Astrocyte of the spinal cord (primary cell): ENCODE measurements around the gene LDHB.
A peak's percentile ranks its signal among the peaks of the same experiment; 100 is the strongest.

ENCODE experiments used
- DNase-seq: peaks from one replicate; pipeline ENCODE4 v3.0.0; 2011; ENCODE audit warnings: low read depth, low spot score
- H3K4me3 ChIP-seq: 2 replicates; pipeline ENCODE4 v1.5.1; 2011; ENCODE audit warnings: low read depth, mild to moderate bottlenecking, low read length, moderate library complexity
- in situ Hi-C: cut with HindIII; loops from 2 replicates; pipeline ENCODE4 v1.10.0; 2017; ENCODE audit warnings: low sequenced_read_pairs
- TF ChIP-seq, protein P1 (sequence below): IDR thresholded peaks from 2 replicates; pipeline ENCODE4 v1.5.1; 2012; ENCODE audit warnings: low read depth, mild to moderate bottlenecking, low read length, inconsistent platforms

Gene LDHB

GRCh38 chr12:21657326-21658077 is at the start of gene LDHB:
Gene LDHB (minus strand): TSS chr12:21657842. CDS start chr12:21654671, 3,171 bp downstream.
- H3K4me3 ChIP-seq: peak within 1 kb of the TSS; percentile 85
- in situ Hi-C loops: no loop called here
- DNase-seq: peak; percentile 98
- TF ChIP-seq, protein P1, sequence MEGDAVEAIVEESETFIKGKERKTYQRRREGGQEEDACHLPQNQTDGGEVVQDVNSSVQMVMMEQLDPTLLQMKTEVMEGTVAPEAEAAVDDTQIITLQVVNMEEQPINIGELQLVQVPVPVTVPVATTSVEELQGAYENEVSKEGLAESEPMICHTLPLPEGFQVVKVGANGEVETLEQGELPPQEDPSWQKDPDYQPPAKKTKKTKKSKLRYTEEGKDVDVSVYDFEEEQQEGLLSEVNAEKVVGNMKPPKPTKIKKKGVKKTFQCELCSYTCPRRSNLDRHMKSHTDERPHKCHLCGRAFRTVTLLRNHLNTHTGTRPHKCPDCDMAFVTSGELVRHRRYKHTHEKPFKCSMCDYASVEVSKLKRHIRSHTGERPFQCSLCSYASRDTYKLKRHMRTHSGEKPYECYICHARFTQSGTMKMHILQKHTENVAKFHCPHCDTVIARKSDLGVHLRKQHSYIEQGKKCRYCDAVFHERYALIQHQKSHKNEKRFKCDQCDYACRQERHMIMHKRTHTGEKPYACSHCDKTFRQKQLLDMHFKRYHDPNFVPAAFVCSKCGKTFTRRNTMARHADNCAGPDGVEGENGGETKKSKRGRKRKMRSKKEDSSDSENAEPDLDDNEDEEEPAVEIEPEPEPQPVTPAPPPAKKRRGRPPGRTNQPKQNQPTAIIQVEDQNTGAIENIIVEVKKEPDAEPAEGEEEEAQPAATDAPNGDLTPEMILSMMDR: no peak

GRCh38 chr12:21704847-21705246 is 47.2 kb upstream of the LDHB start:
- no peak overlapping the region for H3K4me3 ChIP-seq
- no peak for DNase-seq
- in situ Hi-C loops: no loop called here
- TF ChIP-seq, protein P1: no peak

- no peak for DNase-seq
- H3K4me3 ChIP-seq: no peak overlapping the region
- in situ Hi-C loops: no loop called here
- TF ChIP-seq, protein P1: no peak
Observed at GRCh38 chr12:21699851-21700250, 42.2 kb upstream of the LDHB start.

GRCh38 chr12:21697904-21698630 is 40.4 kb upstream of the LDHB start:
- H3K4me3 ChIP-seq: no peak overlapping the region
- peak; percentile 41 for DNase-seq
- TF ChIP-seq, protein P1: peak; percentile 43
- in situ Hi-C loops: no loop called here

GRCh38 chr12:21696625-21697024 is 39.0 kb upstream of the LDHB start:
- DNase-seq: no peak
- in situ Hi-C loops: no loop called here
- no peak overlapping the region for H3K4me3 ChIP-seq
- TF ChIP-seq, protein P1: no peak

DNA sequence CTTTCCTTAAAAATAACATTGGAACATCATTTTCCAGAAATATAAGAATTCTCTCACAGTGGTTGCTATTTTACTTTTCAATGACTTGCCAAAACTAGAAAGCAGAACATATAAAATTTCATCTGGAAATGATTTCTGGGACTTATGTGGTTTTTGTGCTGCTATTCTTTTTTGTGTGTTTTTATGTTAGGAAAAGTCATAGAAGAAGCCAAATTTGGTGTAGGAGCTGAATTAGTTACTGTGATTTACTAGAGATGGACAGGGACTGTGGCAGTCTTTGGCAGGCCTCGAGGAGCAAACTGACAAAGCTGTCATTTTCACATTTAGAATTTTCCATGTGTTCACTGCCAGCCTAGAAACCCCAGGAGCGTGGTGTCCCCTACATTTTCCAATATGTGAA is 38.3 kb upstream of the LDHB start:
- H3K4me3 ChIP-seq: no peak overlapping the region
- TF ChIP-seq, protein P1: no peak
- in situ Hi-C loops: no loop called here
- DNase-seq: peak; percentile 12
